ENCODE results near the gene ZC3H4. TPM values are rescaled to one million over a fixed set of nuclear protein-coding genes. Genes with fewer than 3 reads are reported as not detected.

Gene ZC3H4
- total and polyA plus RNA-seq, 9 of the 15 experiments (the other 6 are each of a cell fraction or from before 2014, with no cell fraction given): 2.2 to 75.6 (median 18.3) TPM

GRCh38 chr19:47071731-47072130 is 41.8 kb downstream of the ZC3H4 start (continued):
- TF ChIP-seq RREB1 (CRISPR knock-in tag; IDR thresholded peaks at IDR 0.05) (no peak), ZNF316 (IDR thresholded peaks at IDR 0.05) (no peak), MLLT1 (IDR thresholded peaks at IDR 0.05) (no peak), EWSR1 (IDR thresholded peaks at IDR 0.05; ENCODE audit: borderline replicate concordance, low read depth, partially characterized antibody) (no peak), MITF (IDR thresholded peaks at IDR 0.05) (no peak)
